Stimulated activated naive CD4-positive, alpha-beta T cell (primary cell): ENCODE measurements around the gene ATL3.
"Not testable (repeated sequence)": the region's sequence is repeated elsewhere in the genome, so short reads cannot be mapped to it uniquely, and the experiment has no call there.

Experiments
- DNase-seq, 6 experiments: peaks; one replicate each; lab custom pipeline; 2025; lab: John Stamatoyannopoulos, UW

Gene ATL3

GRCh38 chr11:63681321-63682065 is 10.3 kb upstream of the ATL3 start, which contains the start of gene RTN3:
TSS of gene RTN3 (plus strand) at chr11:63681500. CDS start at chr11:63681637, 137 bp downstream.
- peak; percentile 94 to 97 (median 96) for DNase-seq

DNA sequence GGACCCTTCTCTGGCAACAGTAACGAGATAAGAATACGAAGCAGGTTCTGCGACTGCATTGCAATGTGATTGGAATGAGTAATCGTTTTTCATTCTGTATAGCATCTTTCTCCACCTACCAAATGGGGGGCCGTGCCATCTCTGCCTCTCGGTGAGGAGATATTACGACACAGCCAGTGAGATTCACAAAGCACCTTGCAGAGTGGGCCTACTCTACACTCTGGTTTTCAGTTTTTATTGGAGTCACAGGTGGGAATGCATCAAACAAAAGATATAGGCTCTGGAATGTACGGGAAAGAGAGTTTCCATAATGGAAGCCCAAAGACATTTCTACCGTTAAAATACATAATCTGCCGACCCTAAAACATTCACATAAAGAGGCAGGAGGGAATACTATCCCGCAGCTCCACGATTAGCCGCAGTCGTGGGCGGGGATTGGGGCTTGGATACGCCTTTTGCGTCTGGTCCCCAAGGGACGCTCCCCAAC is 9.7 kb upstream of the ATL3 start:
- DNase-seq, result no peak

DNA sequence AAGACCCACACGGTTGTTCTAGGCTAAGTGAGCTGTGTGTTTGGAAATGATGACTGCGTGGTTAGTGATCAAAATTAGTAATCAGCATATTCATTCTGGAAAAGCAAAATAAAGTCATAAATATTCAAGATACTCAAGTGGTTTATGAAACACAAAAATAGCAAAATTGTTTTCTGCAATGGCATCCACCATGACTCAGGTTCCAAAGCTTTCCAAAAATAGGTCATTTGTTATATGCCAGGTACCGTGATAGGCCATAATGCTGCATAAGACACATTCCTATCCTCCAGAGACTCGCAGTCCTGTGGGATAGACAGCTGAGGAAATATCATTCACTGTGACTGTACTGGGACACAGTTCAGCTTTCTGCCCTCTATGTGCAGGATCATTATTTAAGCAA is 2.4 kb upstream of the ATL3 start:
- DNase-seq, result no peak

- DNase-seq, result no peak
Measured at GRCh38 chr11:63672936-63673539, 1.9 kb upstream of the ATL3 start.

GRCh38 chr11:63672156-63672463 is 934 bp upstream of the ATL3 start:
- no peak for DNase-seq

GRCh38 chr11:63670433-63671321 is 499 bp downstream of the ATL3 start:
- DNase-seq, result peak in 3 of 6 experiments; percentile 14 to 21 (median 20)

DNA sequence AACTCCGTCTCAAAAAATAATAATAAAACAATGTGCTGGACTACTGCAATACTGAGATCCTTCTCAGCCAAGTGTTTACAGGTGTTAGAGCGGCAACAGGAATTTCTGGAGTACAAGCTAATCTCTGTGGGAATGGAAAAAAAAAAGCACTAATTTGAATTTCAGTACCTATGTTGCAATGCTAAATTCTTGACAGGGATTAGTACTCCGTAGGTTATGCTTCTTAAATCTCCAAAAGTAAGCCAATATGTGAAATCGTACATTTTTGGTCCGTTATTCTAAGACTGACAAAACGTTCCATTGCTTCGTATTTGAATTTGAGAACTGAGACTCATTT is 1.1 kb downstream of the ATL3 start:
- no peak for DNase-seq

- no peak for DNase-seq
Measured at GRCh38 chr11:63667995-63668795, 3.0 kb downstream of the ATL3 start.

DNA sequence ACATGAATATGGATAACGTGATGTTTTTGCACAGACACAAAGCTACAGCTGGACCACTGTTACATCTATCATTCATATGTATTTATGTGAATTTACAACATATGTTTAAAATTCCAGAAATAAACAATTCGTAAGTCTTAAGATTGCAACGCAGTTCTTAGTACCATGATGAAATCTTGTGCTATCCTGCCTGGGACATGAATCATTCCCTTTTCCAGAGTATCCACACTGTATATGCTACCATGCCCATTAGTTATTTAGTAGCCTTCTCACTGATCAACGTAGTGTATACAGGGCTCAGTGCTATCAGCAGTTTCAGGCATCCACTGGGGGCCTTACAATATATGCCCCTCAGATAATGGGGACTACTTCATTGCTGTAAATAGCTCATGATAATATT is 4.3 kb downstream of the ATL3 start:
- no peak for DNase-seq

- no peak for DNase-seq
Measured at GRCh38 chr11:63663809-63664208, 7.4 kb downstream of the ATL3 start.

- no peak for DNase-seq
Measured at GRCh38 chr11:63660972-63661371, 10.2 kb downstream of the ATL3 start.

- no peak for DNase-seq
Measured at GRCh38 chr11:63652671-63653070, 18.5 kb downstream of the ATL3 start.

DNA sequence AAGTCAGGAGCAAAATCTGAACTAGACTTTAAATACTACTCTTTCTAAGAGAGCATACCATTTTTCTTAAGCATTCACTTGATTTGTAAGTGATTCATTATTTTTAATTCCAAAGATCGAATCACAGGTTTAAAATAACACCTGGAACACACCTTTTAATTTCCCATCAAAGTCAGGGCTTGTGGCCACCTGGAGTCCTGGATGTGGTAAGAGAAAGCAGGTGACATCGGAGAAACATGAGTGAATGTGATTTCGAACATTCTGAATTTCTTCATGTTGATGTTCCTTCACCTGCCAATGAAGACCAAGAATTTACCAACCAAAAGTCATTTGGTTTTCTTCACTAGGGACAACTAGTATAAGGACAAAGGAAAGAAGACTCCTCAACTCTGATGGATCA is 28.0 kb downstream of the ATL3 start:
- DNase-seq, result no peak

GRCh38 chr11:63641727-63642126 is 29.4 kb downstream of the ATL3 start:
- DNase-seq, result no peak

- DNase-seq, result peak in 1 of 6 experiments; percentile 10
Measured at GRCh38 chr11:63639199-63639832, 31.9 kb downstream of the ATL3 start.

- DNase-seq, result not testable (repeated sequence)
Measured at GRCh38 chr11:63638436-63638835, 32.7 kb downstream of the ATL3 start.

GRCh38 chr11:63635762-63636465 is 35.3 kb downstream of the ATL3 start:
- peak; percentile 41 to 78 (median 58) for DNase-seq

DNA sequence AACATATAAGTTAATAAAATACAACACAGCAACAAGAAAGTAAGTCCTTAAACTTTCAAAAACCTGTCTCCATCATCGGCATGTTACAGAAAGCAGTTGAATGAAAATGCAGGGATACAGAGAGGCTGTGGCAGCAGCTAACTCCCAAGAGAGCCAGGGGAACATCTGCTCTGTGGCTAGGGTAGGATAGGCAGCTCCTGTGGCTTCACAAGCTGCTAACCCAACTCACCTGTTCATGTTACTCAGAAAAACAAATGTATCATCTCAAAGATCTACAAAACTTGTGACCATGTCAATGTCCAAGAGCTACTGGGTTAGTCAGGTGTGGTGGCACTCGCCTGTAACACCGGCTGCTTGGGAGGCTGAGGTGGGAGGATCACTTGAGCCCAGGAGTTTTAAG is 41.8 kb downstream of the ATL3 start:
- no peak for DNase-seq

GRCh38 chr11:63623513-63624140 is 47.5 kb downstream of the ATL3 start:
- no peak for DNase-seq

DNA sequence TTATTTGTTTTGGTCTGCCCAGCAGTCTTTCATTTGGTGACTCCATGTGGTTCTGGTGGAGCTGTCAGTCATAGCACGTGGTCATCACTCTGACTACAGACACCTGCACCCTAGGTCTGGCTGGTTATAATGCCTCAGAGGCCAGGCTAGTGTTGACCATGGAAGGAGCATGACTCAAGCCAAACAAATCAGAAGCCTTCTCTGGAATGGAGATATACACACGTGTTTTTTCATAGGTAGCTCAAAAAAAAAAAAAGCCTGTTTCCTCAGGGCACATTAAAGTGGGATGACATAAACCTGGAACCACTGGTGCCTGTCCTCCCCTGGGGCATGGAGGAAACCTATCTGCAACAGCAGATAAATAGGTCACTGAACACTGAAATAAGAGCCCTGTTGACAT is 48.9 kb downstream of the ATL3 start:
- no peak for DNase-seq
